ENCODE results near the gene PTDSS2.

- TF ChIP-seq, protein P1, sequence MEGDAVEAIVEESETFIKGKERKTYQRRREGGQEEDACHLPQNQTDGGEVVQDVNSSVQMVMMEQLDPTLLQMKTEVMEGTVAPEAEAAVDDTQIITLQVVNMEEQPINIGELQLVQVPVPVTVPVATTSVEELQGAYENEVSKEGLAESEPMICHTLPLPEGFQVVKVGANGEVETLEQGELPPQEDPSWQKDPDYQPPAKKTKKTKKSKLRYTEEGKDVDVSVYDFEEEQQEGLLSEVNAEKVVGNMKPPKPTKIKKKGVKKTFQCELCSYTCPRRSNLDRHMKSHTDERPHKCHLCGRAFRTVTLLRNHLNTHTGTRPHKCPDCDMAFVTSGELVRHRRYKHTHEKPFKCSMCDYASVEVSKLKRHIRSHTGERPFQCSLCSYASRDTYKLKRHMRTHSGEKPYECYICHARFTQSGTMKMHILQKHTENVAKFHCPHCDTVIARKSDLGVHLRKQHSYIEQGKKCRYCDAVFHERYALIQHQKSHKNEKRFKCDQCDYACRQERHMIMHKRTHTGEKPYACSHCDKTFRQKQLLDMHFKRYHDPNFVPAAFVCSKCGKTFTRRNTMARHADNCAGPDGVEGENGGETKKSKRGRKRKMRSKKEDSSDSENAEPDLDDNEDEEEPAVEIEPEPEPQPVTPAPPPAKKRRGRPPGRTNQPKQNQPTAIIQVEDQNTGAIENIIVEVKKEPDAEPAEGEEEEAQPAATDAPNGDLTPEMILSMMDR (IDR thresholded peaks at IDR 0.05): no peak
- TF ChIP-seq POLR2A (IDR thresholded peaks at IDR 0.05) (no peak), EP300 (IDR thresholded peaks at IDR 0.05) (no peak), POLR2AphosphoS5 (IDR thresholded peaks at IDR 0.05) (no peak)
Measured at GRCh38 chr11:437228-437870, 12.7 kb upstream of the PTDSS2 start.

All from stomach (tissue), 4 donors.